Bronchial epithelial cell (primary cell): Measurements from ENCODE around the gene RBM47. TPM values are rescaled to one million over a fixed set of nuclear protein-coding genes. Genes with fewer than 3 reads are reported as not detected.
"Not testable (repeated sequence)": the region's sequence is repeated elsewhere in the genome, so short reads cannot be mapped to it uniquely, and the experiment has no call there.

Experiments used
- DNase-seq: peaks from one replicate; pipeline ENCODE4 v3.0.0-alpha.2; 2010; ENCODE audit warnings: low read depth
- FAIRE-seq: peaks from 2 replicates; lab custom pipeline; 2011; peaks lifted over from hg19 to GRCh38; lab: Jason Lieb, UNC
- H3K27me3 ChIP-seq: 2 replicates; pipeline ENCODE4 v1.5.1; 2011; ENCODE audit warnings: low read length; ENCODE audit not compliant: control insufficient read depth, insufficient read depth
- H3K36me3 ChIP-seq: 2 replicates; pipeline ENCODE4 v1.5.1; 2011; ENCODE audit warnings: low read length; ENCODE audit not compliant: control insufficient read depth, insufficient read depth
- H3K4me3 ChIP-seq: 2 replicates; pipeline ENCODE4 v1.5.1; 2011; ENCODE audit warnings: mild to moderate bottlenecking, low read depth, low read length, control low read depth
- total RNA-seq: library from RNA; depleted of rRNA; stranded (reverse); fragments of >200 nt; gene quantifications from 2 replicates; pipeline ENCODE4 v1.2.1, GENCODE V29; 2014
- TF ChIP-seq, protein P1 (sequence below): IDR thresholded peaks from 2 replicates; pipeline ENCODE4 v1.5.1; 2011; ENCODE audit warnings: mild to moderate bottlenecking, moderate library complexity, low read length, control low read depth, inconsistent platforms; ENCODE audit not compliant: insufficient read depth, severe bottlenecking

Gene RBM47
- total RNA-seq, 1 donor from 2014 or later = 35.0 TPM

DNA sequence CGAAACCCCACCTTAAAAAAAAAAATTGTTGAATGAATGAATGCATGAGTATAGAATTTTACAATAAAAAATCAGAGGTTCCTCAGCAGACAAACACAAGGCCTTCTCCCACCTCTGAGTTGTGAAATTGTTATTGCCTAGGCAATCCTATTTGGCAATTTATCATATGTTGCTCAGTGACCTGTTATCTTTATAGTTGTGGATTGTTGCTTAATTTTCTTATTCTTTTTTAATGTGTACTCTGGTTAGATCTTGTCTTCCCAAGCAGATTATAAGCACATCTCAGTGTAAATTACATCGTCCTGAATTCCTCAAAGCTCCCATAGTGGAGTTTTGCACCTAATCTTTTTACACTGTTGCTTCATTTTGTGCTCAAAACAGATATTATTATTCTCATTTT, 71.9 kb downstream of the RBM47 start:
- DNase-seq (no peak), FAIRE-seq (no peak)
- H3K36me3 ChIP-seq = peaks cover 1% of the 10 kb centered on the region
- TF ChIP-seq, protein P1, sequence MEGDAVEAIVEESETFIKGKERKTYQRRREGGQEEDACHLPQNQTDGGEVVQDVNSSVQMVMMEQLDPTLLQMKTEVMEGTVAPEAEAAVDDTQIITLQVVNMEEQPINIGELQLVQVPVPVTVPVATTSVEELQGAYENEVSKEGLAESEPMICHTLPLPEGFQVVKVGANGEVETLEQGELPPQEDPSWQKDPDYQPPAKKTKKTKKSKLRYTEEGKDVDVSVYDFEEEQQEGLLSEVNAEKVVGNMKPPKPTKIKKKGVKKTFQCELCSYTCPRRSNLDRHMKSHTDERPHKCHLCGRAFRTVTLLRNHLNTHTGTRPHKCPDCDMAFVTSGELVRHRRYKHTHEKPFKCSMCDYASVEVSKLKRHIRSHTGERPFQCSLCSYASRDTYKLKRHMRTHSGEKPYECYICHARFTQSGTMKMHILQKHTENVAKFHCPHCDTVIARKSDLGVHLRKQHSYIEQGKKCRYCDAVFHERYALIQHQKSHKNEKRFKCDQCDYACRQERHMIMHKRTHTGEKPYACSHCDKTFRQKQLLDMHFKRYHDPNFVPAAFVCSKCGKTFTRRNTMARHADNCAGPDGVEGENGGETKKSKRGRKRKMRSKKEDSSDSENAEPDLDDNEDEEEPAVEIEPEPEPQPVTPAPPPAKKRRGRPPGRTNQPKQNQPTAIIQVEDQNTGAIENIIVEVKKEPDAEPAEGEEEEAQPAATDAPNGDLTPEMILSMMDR = no peak
- H3K4me3 ChIP-seq = no peak overlapping the region
- H3K27me3 ChIP-seq = no peaks in the 10 kb centered on the region

GRCh38 chr4:40555176-40555900, 74.3 kb downstream of the RBM47 start:
- no peak for DNase-seq
- no peak for FAIRE-seq
- no peaks in the 10 kb centered on the region for H3K27me3 ChIP-seq
- no peak overlapping the region for H3K4me3 ChIP-seq
- peaks cover 1% of the 10 kb centered on the region for H3K36me3 ChIP-seq
- TF ChIP-seq, protein P1 = no peak

GRCh38 chr4:40554641-40555040, 75.0 kb downstream of the RBM47 start:
- not testable (repeated sequence) for FAIRE-seq

GRCh38 chr4:40553995-40554394, 75.7 kb downstream of the RBM47 start:
- Histone ChIP-seq H3K36me3 (peaks cover 1% of the 10 kb centered on the region), H3K4me3 (no peak overlapping the region), H3K27me3 (no peaks in the 10 kb centered on the region)
- FAIRE-seq (no peak), DNase-seq (no peak)
- TF ChIP-seq, protein P1 = no peak

More at GRCh38 chr4:40554641-40555040, 75.0 kb downstream of the RBM47 start:
- not testable (repeated sequence) for DNase-seq, H3K36me3 ChIP-seq, H3K4me3 ChIP-seq, H3K27me3 ChIP-seq

- Histone ChIP-seq H3K36me3 (peaks cover 3% of the 10 kb centered on the region), H3K27me3 (no peaks in the 10 kb centered on the region), H3K4me3 (no peak overlapping the region)
- peak; percentile 19 for DNase-seq
- TF ChIP-seq, protein P1 = no peak
- FAIRE-seq = no peak
Measured at GRCh38 chr4:40552536-40552935, 77.1 kb downstream of the RBM47 start.

GRCh38 chr4:40551568-40552136, 78.0 kb downstream of the RBM47 start:
- not testable (repeated sequence) for H3K36me3 ChIP-seq, H3K27me3 ChIP-seq, FAIRE-seq, H3K4me3 ChIP-seq
- peak; percentile 71 for DNase-seq
